Activated naive CD4-positive, alpha-beta T cell (primary cell): ENCODE measurements around the gene ACAT2.
"Not testable (repeated sequence)": the region's sequence is repeated elsewhere in the genome, so short reads cannot be mapped to it uniquely, and the experiment has no call there.

Source experiments
- DNase-seq, 4 experiments: peaks; one replicate each; lab custom pipeline; 2025; lab: John Stamatoyannopoulos, UW

The ACAT2 gene

DNA sequence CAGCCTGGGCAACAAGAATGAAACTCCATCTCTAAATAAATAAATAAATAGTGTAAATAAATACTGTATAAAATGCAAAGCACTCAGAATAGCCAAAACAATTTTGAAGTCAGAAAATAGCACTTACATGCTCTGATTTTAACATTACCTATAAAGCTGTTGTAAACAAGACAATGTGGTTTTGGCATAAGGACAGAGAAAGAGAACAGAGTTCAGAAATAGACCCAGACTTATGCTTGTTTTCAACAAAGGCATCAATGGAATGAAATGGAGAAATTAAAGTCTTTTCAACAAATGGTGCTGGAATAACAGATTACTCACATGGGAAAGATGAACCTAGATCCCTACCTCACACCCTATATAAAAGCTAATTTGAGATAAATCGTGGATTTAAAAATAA, 10.4 kb downstream of the ACAT2 start:
- DNase-seq, result no peak

DNA sequence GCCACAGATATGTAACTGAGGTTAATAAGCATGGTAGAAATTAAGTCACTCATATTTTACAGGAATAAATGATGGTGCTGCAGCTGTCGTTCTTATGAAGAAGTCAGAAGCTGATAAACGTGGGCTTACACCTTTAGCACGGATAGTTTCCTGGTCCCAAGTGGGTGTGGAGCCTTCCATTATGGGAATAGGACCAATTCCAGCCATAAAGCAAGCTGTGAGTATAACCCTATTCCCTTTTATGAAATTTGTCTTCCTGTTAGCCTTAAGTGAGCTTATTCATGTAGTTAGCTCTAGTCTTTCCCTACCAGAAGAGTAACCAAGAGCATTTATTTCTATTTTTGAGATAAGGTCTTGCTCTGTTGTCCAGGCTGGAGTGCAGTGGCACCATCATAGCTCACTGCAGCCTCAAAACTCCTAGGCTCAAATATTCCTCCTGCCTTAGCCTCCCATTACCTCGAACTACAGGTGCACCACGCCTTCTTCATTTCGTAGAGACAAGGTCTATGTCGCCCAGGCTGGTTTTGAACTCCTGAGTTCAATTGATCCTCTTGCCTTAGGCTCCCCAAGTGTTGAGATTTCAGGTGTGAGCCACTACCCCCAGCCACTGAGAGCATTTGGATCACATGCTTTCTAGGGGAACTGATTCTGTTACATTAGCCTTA, 15.5 kb downstream of the ACAT2 start:
- DNase-seq, result no peak

DNA sequence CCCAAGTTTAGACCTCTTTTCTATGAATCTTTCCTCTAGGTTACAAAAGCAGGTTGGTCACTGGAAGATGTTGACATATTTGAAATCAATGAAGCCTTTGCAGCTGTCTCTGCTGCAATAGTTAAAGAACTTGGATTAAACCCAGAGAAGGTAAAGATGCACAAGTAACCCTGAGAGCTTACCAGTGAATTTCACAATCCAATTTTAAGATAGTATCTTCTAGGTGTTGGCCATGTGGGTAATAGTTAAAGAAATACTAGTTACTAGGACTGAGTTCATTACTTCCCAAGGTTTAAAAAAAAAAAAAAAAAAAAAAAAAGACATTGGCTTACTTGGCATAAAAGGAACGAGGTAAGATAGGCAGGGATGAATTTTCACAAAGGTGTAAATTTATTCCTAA, 16.3 kb downstream of the ACAT2 start:
- no peak for DNase-seq

DNA sequence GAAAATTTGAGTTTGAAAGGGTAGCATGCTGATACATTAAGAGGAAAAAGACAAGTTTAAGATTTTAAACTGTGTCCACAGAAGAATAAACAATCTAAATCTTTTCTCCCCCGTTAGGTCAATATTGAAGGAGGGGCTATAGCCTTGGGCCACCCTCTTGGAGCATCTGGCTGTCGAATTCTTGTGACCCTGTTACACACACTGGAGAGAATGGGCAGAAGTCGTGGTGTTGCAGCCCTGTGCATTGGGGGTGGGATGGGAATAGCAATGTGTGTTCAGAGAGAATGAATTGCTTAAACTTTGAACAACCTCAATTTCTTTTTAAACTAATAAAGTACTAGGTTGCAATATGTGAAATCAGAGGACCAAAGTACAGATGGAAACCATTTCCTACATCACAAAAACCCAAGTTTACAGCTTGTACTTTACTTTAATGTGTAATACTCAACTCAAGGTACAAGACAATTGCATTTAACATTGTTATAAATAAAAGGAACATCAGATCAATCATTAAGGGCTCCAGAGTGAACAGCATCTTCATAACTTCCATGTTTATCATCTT, 16.8 kb downstream of the ACAT2 start:
- DNase-seq, result no peak

DNA sequence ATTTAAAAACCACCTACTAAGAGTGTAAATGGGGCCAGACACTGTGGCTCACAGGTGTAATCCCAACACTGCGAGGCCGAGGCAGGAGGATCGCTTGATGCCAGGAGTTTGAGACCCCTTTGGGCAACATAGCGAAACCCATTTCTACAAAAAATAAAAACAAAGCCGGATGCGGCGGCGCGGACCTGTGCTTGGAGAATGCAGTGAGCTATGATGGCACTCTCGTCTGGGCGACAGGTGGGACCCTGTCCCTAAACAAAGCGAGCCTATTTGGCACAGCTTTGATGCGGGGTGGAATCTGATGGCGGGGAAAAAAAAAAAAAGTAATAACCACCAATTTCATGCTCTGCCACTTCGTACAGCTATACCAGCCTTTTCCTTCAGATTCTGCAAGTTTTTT, 26.4 kb downstream of the ACAT2 start:
- DNase-seq, result no peak

DNA sequence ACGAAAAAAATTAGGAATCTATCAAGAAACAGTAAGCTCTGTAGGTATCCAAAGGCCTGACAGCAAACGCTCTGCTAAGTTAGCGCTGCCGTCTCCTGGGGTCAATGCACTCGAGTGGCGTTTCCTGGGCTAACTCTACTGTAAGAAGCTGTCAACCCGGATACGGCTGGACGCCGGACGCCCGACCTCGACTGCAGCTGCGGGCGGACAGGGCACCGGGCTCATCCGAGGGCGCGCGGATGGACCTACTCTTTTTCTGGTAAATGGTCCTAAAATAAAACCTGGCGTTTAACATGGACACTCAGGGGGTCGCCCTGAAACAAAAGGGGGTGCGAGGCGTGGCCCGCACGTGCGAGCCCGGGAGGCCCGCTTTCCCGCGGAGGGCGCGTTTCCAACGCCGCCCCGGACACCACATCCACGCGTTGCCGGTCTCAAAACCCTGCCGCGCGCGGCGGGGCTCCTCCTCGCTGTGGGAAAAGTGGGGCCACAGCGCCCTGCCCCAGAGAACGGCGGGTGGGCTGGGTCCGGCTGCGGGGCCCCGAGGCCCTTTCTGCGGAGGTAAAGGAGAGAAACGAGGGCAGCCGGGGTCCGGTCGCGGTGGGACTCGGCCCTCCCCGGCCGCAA, 27.0 kb downstream of the ACAT2 start:
- peak in 2 of 4 experiments; percentile 31 to 40 for DNase-seq

DNA sequence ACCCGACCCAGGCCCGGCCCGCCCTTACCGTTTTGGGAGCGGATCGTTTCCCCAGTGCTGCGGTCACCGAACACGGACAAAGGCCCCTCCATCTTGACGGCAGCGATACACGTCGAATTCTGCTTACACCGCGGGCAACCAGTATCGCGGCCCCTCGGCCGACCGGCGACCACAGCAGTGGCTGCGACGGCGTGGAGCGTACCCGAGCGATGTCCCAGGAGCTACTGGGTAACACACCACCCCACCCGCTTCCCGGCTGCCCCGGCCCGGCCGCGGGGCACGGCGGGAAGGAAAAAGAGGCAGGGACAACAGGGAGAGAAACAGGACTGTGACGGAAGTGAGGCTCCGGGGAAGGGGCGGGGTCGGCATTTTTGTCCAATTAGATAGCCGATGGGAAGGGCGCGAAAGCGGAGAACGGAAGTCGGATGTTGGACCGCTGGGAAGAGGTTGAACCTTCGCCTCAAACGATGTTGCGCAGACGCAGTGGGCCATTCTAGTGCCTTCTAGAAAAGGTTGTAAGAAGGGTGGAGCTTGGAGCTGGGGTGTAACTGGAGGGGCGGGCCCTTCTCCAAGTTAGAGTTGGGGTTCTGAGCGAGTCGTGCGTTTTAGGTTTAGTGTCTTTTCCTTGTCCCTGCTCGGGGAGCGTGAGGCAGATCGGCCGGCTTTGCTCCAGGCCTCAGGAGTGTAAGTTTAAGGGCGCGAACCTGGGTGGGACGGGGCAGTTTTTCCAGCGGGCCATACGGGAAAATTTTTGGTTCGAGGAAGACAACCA, 27.7 kb downstream of the ACAT2 start, which contains the start of gene TCP1:
TCP1 (minus strand) TSS at position 226 of the 772 bp plus-strand sequence; CDS start at position 92, 134 bp downstream.
- DNase-seq, result peak; percentile 96 to 97 (median 96)

DNA sequence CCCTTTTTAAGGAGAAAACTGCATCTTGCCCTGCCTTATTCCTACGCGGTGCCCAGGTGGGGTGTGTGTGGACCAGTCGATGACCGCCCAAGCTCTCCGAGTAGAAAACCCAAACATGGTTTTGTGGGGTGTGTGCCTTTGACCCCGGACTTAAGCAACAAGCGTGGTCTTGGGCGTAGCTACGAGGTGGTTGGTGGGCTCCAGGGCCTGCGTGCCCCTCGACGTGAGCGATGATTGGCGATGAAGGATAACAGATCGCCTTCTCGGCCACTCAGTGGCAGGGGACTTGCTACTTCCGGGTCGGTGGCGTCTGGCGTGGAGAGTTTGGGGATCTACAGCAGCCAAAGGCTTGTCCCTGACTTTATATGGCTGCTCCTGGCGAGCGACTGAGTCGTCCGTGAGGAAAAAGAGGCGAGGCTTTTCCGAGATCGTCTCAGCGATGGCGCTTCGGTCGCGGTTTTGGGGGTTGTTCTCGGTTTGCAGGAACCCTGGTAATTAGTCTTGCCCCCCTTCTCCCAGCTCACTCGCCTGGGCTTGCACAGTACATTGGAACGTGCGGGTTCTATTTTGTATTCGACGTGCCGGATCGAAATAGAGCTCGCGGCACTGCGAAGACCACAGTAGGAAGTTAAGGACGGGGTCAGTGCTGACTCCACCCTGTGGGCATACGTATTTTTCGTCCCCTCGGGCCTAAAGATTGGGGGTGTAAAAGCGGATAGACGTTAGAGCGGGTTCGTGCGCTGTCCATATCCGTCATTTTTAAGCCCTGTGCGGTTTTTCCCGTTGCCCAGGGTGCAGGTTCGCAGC, 28.5 kb downstream of the ACAT2 start, which contains the start of gene MRPL18:
MRPL18 (plus strand) TSS at position 319 of the 807 bp plus-strand sequence; CDS start at position 440, 121 bp downstream.
- DNase-seq, result peak; percentile 54 to 80 (median 66)

DNA sequence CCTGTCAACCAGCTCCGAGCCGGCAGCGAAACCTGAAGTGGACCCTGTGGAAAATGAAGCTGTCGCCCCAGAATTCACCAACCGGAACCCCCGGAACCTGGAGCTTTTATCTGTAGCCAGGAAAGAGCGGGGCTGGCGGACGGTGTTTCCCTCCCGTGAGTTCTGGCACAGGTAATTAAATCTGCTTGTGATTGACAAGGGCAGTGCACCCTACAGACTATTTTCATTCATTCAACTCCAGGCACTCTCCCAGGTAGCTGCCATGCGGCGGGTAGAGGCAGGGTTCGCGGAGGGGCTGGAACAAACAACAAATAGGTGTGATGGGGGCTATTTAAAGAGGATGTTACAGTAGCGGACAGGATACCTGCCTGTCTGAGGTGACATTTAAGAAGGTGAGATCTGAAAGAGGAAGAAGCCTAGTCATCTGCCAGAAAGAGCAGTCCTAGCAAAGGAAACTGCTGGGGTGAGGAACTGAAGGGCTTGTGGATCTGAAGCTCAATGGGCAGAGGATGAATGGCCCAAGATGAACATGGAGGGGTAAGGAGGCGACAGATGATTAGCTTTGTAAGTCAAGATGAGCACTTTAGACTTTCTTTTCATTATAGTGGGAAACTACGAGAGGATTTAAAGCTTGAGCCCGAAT, 29.2 kb downstream of the ACAT2 start:
- DNase-seq, result no peak

DNA sequence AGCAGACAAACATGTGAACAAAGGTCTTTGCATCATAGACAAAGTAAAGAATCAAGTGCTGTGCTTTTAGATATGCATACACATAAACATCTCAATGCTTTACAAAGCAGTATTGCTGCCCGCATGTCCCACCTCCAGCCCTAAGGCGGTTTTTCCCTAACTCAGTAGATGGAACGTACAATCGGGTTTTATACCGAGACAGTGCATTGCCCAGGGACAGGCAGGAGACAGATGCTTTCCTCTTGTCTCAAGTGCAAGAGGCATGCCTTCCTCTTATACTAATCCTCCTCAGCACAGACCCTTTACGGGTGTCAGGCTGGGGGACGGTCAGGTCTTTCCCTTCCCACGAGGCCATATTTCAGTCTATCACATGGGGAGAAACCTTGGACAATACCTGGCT, 33.1 kb downstream of the ACAT2 start:
- DNase-seq, result not testable (repeated sequence)

DNA sequence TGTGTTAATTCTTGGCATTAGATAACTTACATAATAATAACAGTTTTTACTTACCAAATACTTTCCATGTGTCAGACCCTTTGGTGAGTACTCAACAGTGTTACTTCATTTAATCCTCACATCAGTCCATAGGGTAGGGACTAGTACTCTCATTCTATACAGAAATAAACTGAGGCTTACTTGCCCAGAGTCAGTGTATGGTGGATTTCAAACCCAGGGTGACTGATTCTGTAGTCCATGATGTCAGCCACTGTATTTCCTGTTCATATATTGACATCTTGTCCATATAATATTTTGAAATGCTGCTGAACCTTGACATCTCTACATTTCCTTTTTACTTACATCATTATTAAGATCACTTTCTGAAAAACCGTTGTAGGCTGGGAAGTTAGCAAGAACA, 35.7 kb downstream of the ACAT2 start:
- DNase-seq, result no peak

DNA sequence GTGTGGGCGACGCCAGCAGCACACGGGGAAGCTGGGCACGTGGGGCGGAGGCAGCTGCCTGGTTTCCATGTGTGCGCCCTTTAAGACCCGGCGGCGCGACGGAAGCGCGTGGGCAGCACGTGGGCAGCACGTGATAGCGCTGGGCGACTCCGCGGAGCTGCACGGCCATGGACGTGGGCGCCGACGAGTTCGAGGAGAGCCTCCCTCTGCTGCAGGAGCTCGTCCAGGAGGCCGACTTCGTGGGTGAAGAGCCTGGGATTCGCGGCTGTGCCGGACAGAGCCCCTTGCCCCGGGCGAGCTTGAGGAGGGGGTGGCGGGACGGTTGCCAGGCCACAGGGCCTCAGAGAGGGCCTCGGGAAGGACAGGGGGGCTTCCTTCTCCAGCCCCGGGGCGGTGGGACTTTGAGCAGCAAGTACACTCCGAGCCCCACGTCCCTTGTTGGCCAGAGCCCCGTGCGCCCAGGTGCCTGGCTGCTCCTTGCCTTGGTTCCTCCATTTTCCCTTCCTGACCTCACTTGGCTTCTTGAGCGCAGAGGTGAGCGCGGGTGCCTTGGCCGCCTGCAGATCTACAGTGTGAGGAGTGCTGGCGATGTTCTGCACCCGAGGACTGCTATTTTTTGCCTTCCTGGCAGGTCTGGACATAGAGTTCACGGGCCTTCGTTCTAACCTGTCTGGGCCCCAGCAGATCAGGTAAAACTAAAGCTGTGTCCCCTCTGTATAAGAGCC, 38.5 kb downstream of the ACAT2 start, which contains the start of gene PNLDC1:
PNLDC1 (plus strand) TSS at position 136 of the 725 bp plus-strand sequence; CDS start at position 168, 32 bp downstream.
- DNase-seq, result no peak

DNA sequence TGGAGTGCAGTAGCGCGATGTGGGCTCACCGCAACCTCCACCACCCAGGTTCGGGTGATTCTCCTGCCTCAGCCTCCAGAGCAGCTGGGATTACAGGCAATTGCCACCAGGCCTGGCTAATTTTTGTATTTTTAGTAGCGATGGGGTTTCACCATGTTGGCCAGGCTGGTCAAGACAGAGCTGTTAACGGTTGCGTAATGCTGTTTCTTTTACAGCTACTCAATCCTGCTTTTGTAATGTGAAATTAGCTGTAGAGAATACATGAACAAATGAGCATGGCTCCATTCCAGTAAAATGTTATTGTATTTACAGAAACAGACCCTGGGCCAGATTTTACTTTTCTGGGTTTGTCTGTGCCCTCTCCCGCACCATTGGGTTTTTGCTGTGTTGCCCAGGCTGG, 40.1 kb downstream of the ACAT2 start:
- no peak for DNase-seq

DNA sequence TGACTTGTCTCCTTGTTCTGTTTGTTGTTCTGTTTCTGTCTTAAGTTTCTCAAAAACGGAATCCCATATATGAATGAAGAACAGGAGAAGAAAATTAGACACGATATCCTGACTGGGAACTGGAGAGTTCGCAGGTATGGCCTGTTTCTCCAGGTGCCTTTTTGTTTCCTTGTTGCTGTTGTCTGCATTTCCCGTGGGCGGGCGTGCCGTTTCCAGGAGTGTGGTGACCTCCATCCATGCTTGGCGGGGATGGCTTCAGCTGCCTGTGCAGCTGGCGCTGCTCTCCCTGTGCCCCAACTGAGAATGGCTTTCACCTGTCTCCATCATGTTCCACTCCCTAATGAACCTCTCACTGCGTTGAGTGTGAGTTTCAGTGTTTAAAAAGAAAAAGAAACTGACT, 42.7 kb downstream of the ACAT2 start:
- DNase-seq, result no peak

DNA sequence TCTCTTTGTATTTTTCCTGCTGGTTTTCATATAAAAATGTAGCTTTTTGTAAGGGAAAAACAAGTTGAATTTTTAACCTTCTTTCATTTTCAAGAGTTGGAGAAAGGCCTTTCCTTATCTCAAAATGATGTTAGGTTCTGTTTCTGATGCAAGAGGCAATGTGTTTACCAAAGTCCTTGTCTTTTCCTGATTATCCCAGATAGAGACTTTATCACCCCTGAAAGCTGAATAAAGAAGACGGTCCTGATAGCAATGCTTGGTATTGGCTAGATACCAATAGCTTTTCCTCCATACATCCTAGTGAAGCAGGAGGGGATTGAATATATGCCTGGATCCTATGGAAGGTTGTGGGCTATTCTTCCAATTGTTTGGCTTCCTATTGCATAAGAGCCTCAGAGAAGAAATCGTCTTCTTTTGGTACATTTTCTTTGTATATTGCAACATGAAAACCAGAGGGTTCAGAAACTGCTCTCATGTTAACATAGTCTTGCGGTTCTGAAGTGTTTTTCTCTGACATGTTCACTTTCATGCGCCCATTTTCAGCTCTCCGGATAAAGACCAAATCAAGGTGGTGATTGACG, 43.7 kb downstream of the ACAT2 start:
- no peak for DNase-seq

DNA sequence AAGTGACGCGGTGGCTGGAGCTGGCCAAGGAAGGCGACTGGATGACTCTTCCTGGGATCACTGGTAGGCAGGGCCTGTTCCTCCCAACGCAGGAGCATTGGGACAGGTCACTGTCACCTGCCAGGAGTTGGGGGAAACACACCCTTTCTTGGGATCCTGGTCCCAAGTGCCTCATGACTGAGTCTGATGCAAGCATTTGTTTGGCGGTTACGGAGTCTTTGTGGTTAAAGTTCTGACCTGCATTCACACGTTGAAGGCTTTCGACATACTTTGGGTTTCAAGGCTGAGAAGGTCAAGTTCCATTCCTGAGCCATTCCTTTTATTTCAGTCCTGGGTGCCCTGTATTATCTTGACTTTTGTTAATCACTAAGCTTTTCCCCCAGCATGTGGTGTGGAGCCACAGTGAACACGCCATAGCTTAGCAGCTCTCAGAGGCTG, 44.2 kb downstream of the ACAT2 start:
- no peak for DNase-seq

DNA sequence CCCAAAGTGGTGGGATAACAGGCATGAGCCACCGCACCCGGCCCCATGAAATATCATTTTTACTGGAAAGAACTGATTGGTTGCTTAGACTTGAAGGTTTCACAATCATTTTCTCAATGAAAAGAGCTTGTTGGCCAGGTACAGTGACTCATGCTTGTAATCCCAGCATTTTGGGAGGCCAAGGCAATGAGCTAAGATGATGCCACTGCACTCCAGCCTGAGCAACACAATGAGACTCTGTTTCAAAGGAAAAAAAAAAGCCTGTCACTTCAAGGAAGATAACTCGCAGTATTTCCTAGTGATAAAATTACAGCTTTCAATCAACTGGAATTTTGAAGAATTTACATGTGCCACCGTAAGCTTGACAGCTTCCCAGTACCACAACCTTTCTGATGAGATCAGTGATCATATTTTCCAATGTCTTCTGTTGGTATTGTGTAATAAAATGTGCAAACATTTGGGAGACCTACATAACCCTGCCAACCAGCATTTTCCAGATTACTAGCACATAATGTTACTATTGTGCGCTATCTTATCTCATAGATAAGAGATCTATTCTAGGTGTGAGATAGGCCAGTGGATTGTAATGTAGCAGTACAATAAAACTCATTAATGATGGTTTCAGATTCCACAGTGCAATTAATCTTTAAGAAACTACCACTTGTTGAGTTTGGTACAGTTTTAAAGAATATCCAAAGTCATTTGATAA, 45.5 kb downstream of the ACAT2 start:
- no peak for DNase-seq

DNA sequence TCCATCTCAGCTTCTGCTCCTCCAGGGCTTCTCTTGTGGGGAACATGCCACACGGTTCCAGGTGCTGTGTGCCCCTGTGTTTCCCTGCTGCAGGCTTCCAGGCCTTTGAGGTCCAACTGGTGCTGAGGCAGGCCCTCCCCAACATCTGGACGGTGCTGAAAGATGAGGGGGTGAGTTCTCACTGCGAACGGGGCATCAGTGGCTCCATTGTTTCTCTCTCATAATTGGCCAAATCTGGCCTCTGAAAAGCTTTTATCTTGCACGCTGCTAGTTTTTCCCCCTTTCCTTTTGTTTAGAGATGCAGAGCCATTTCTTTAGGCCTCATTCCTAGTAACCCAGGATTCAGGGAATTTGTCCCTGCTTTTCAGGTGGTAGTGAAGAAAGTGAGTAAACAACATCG, 46.8 kb downstream of the ACAT2 start:
- no peak for DNase-seq

DNA sequence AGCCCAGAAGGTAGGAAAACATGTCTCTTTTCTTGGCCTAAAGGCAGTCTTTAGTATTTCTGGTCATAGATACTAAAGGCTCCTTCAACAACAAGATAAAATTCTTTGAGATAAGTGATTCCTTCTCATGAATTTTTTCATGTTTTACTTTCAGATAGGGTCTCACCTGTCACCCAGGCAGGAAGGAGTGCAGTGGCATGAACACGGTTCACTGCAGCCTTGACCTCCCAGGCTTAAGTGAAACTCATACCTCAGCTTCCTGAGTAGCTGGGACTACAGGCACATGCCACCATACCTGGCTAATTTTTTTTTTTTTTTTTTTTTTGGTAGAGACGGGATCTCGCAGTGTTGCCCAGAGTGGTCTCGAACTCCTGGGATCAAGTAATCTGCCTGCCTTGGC, 47.3 kb downstream of the ACAT2 start:
- no peak for DNase-seq
